ENCODE results near the gene ADK. TPM values are rescaled to one million over a fixed set of nuclear protein-coding genes. Genes with fewer than 3 reads are reported as not detected.

ADK gene
- total RNA-seq, 1 donor from 2014 or later, result 62.0 TPM

DNA sequence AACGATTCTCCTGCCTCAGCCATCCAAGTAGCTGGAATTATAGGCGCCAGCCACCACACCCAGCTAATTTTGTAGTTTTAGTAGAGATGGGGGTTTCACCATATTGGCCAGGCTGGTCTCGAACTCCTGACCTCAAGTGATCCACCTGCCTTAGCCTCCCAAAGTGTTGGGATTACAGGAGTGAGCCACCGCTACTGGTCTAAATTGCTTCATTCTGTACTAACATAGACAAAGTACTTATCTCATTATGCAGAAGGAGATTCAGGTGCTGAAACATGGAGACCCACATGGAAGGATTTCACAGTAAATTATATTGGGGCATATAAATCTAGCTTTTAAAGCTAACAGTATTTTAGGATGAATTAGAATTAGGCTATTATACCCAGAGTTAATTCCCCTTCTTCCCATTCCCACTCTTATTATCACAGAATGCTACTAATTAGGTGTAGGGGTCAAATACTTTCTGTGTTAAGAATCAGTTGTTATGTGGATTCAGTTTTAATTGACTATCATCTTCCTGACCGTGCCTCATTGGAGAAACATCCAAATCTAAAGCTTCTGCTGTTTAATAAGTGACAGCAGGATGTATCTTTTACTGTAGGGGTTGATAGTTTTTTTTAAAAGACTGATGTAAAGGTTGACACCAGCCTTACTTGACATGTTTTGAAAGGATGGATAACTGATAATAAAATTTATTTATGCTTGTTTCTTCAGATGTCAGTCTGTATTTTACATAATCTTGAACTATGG lies 27.2 kb downstream of the ADK start:
- Histone ChIP-seq H3K27ac (ENCODE audit: low read depth, low read length) (no peak overlapping the region), H3K4me1 (ENCODE audit: insufficient read depth, low read length) (peaks cover 14% of the 10 kb centered on the region), H3K9ac (ENCODE audit: low read length) (no peak overlapping the region), H2AFZ (ENCODE audit: low read depth, low read length) (no peak overlapping the region), H3K9me3 (ENCODE audit: insufficient read depth, low read depth, low read length) (no peaks in the 10 kb centered on the region), H3K79me2 (ENCODE audit: insufficient read depth, low read length) (peaks cover 60% of the 10 kb centered on the region), H3K36me3 (ENCODE audit: insufficient read depth, low read length) (no peaks in the 10 kb centered on the region), H4K20me1 (ENCODE audit: insufficient read depth, low read length) (peaks cover 15% of the 10 kb centered on the region), H3K4me3 (ENCODE audit: insufficient read depth, low read depth, low read length) (no peak overlapping the region), H3K4me2 (ENCODE audit: low read length) (peak overlapping the region; percentile 17), H3K27me3 (ENCODE audit: insufficient read depth, low read length) (no peaks in the 10 kb centered on the region)
- DNase-seq (ENCODE audit: low read depth), result no peak
- TF ChIP-seq, protein P1, sequence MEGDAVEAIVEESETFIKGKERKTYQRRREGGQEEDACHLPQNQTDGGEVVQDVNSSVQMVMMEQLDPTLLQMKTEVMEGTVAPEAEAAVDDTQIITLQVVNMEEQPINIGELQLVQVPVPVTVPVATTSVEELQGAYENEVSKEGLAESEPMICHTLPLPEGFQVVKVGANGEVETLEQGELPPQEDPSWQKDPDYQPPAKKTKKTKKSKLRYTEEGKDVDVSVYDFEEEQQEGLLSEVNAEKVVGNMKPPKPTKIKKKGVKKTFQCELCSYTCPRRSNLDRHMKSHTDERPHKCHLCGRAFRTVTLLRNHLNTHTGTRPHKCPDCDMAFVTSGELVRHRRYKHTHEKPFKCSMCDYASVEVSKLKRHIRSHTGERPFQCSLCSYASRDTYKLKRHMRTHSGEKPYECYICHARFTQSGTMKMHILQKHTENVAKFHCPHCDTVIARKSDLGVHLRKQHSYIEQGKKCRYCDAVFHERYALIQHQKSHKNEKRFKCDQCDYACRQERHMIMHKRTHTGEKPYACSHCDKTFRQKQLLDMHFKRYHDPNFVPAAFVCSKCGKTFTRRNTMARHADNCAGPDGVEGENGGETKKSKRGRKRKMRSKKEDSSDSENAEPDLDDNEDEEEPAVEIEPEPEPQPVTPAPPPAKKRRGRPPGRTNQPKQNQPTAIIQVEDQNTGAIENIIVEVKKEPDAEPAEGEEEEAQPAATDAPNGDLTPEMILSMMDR (IDR thresholded peaks at IDR 0.05; ENCODE audit: insufficient read depth, low read depth, low read length), result no peak
- no peak for TF ChIP-seq EZH2 (IDR thresholded peaks at IDR 0.05; ENCODE audit: insufficient read depth, low read length)
- H3K27ac Mint-ChIP-seq (ENCODE audit: unreplicated experiment), result no peak overlapping the region
- FAIRE-seq, result no peak
- H3K4me1 Mint-ChIP-seq (ENCODE audit: low read depth, unreplicated experiment), result peaks cover 16% of the 10 kb centered on the region
- no peaks in the 10 kb centered on the region for H3K9me3 Mint-ChIP-seq (ENCODE audit: unreplicated experiment)
- peaks cover 2% of the 10 kb centered on the region for H3K36me3 Mint-ChIP-seq (ENCODE audit: low read depth, unreplicated experiment)
- H3K4me3 Mint-ChIP-seq (ENCODE audit: unreplicated experiment), result peak overlapping the region; percentile 66
- H3K27me3 Mint-ChIP-seq (ENCODE audit: low read depth, unreplicated experiment), result no peaks in the 10 kb centered on the region

DNA sequence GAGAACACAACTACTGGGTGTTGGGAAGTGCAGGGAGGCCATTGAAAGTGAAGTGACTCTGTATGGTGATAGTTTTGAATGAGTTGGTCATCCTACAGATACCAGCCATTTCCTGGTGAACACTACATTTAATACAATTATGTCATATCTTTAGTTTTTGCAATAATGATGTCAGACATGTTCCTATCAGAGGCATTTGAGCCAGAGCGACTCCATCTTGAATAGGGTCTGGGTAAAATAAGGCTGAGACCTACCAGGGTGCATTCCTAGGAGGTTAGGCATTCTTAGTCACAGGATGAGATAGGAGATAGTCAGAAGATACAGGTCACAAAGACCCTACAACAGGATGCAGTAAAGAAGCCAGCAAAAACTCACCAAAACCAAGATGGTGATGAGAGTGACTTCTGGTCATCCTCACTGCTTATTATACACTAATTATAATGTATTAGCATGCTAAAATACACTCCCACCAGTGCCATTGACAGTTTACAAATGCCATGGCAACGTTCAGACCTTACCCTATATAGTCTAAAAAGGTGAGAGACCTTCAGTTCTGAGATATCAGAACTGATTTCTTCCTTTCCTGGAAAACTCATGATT lies 28.2 kb downstream of the ADK start:
- DNase-seq (ENCODE audit: low read depth), result no peak
- no peak overlapping the region for H3K27ac ChIP-seq (ENCODE audit: low read depth, low read length)

More for the DNA sequence above, 28.2 kb downstream of the ADK start:
- H3K79me2 ChIP-seq (ENCODE audit: insufficient read depth, low read length), result peaks cover 68% of the 10 kb centered on the region
- Mint-ChIP-seq H3K27me3 (ENCODE audit: low read depth, unreplicated experiment) (no peaks in the 10 kb centered on the region), H3K4me1 (ENCODE audit: low read depth, unreplicated experiment) (peaks cover 16% of the 10 kb centered on the region), H3K36me3 (ENCODE audit: low read depth, unreplicated experiment) (peaks cover 2% of the 10 kb centered on the region), H3K4me3 (ENCODE audit: unreplicated experiment) (peak overlapping the region; percentile 41), H3K9me3 (ENCODE audit: unreplicated experiment) (no peaks in the 10 kb centered on the region), H3K27ac (ENCODE audit: unreplicated experiment) (peak overlapping the region; percentile 48)
- no peak overlapping the region for H3K4me3 ChIP-seq (ENCODE audit: insufficient read depth, low read depth, low read length)
- no peak overlapping the region for H2AFZ ChIP-seq (ENCODE audit: low read depth, low read length)
- H4K20me1 ChIP-seq (ENCODE audit: insufficient read depth, low read length), result peaks cover 16% of the 10 kb centered on the region
- no peaks in the 10 kb centered on the region for H3K9me3 ChIP-seq (ENCODE audit: insufficient read depth, low read depth, low read length)
- peaks cover 14% of the 10 kb centered on the region for H3K4me1 ChIP-seq (ENCODE audit: insufficient read depth, low read length)
- no peak overlapping the region for H3K9ac ChIP-seq (ENCODE audit: low read length)
- peak overlapping the region; percentile 17 for H3K4me2 ChIP-seq (ENCODE audit: low read length)
- no peaks in the 10 kb centered on the region for H3K27me3 ChIP-seq (ENCODE audit: insufficient read depth, low read length)
- H3K36me3 ChIP-seq (ENCODE audit: insufficient read depth, low read length), result no peaks in the 10 kb centered on the region
- TF ChIP-seq, protein P1 (IDR thresholded peaks at IDR 0.05; ENCODE audit: insufficient read depth, low read depth, low read length), result no peak
- TF ChIP-seq EZH2 (IDR thresholded peaks at IDR 0.05; ENCODE audit: insufficient read depth, low read length), result no peak
- no peak for FAIRE-seq
